ENCODE results near the gene KIF16B.

GRCh38 chr20:16488616-16489015 is 84.6 kb downstream of the KIF16B start:
- TF ChIP-seq YY1 (IDR thresholded peaks at IDR 0.05; ENCODE audit: extremely low read depth, insufficient replicate concordance, low read depth, low read length) (no peak), POLR2A (IDR thresholded peaks at IDR 0.05; ENCODE audit: borderline replicate concordance, extremely low read depth, insufficient read depth, insufficient read length) (no peak), EZH2 (IDR thresholded peaks at IDR 0.05) (no peak), RAD21 (IDR thresholded peaks at IDR 0.05; ENCODE audit: low read depth) (no peak), POLR2AphosphoS5 (IDR thresholded peaks at IDR 0.05; ENCODE audit: low read depth, low read length) (no peak), ZNF274 (IDR thresholded peaks at IDR 0.05; ENCODE audit: low read depth, low read length) (no peak), MAX (IDR thresholded peaks at IDR 0.05) (no peak), REST (IDR thresholded peaks at IDR 0.05; ENCODE audit: low read depth) (no peak), CTCF (IDR thresholded peaks at IDR 0.05 in 2 of 3, conservative IDR thresholded peaks at IDR 0.05 in 1 of 3; ENCODE audit: borderline replicate concordance in 1 of 3, insufficient read depth in 1 of 3, low read depth in 2 of 3, low read length in 2 of 3) (no peak), SIN3A (IDR thresholded peaks at IDR 0.05; ENCODE audit: low read depth) (no peak), EGR1 (IDR thresholded peaks at IDR 0.05; ENCODE audit: low read depth) (no peak), CBX3 (IDR thresholded peaks at IDR 0.05; ENCODE audit: low read depth) (no peak)
